ENCODE results near the gene EHBP1L1.

EHBP1L1 gene

DNA sequence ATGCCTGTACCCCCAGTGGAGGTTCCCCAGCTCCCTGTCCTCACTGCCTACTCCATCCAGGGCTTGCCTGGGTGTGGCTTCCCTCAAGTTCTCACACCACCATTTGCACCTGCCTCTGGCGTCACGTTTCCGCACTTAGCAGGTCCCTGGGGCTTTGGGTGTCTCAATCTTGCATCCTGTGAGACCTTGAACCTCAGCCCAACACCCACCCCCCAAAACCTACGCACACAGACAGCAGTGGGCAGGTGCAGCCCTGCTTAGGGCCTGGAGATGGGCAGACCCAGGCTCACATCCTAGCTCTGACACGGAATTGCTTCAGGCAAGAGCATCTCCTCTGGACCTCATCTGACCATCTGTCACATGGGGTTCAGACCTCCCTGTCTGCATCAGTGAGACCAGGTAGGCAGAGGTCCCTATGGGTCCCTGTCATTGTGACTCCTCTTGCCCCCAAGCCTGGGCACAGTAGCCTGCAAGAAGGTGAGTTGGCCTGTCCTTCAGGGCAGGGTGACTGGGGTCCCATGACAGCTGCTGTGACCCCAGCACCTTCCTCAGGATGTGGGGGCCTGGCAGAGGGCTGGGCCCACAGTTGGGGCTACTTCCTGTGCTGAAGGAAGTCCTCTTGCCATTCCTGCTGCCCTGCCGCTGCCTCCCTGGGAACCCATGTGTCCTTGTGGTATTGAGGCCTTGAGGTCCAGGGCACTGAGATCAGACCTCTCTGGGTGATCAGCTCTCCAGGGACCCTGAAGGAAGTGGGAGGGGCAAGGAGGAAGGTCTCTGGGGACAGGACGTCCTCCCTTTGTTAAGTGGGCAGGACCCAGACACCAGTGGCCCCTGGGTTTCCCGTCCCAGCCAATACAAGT is 64.0 kb downstream of the EHBP1L1 start:
- DNase-seq, result no peak

DNA sequence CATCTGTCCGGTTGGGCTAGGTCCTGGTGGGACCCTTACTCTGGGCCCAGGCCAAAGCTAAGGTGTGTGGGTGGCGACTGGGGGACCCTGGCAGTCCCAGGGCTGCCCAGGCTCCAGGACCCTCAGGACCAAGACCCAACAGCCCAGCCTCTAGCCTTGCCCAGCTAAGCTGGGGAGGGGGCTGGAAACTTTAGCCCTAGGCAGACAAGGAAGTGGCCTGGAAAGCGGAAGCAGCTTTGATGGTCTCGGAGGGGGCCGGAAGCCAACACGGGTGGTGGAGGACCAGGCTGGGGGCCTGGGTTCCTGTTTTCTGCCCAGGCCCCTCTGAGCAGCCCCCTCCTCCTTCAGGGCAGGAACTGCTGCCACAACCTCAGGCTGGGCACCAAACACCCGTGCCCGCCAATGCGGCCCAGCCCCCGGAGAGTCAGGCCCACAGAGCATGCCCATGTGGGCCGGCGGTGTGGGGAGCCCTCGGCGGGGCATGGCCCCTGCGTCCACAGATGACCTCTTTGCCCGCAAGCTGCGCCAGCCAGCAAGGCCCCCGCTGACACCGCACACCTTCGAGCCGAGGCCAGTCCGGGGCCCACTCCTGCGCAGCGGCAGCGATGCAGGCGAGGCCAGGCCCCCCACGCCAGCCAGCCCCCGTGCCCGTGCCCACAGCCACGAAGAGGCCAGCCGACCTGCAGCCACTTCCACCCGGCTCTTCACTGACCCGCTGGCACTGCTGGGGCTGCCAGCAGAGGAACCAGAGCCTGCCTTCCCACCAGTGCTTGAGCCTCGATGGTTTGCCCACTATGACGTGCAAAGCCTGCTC is 64.8 kb downstream of the EHBP1L1 start:
- DNase-seq, result no peak

DNA sequence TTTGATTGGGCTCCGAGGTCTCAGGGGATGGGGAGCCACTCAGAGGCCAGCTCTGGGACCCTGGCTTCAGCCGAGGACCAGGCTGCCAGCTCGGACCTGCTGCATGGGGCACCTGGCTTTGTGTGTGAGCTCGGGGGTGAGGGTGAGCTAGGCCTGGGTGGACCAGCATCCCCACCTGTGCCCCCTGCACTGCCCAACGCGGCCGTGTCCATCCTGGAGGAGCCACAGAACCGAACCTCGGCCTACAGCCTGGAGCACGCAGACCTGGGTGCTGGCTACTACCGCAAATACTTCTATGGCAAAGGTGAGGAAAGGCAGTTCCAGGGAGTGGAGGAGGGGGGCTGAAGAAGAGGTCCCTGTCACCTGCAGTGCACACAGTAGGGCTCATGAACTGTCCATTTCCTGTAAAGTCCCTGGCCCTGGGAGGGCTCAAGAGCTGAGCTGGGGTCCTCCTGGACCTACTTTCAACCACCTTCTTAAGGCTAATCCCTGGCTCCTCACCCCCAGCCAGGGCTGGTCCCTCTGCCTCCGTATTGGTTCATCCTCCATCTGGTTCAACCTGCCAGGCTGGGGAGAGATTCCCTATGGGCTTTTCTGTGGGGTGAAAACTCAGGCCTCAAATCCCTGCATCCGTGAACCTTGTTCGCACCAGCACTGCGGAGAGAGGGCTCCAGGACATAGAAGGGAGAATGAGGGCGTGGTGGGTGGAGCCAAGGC is 65.6 kb downstream of the EHBP1L1 start:
- DNase-seq, result no peak
